HG03469 (cell line): Measurements from ENCODE around the gene DCBLD1.
"Not testable (repeated sequence)": the region's sequence is repeated elsewhere in the genome, so short reads cannot be mapped to it uniquely, and the experiment has no call there.

Experiments used
- ATAC-seq: cut with Tn5 transposase; IDR thresholded peaks from one replicate; pipeline ENCODE4 v1.9.1; 2021; ENCODE audit warnings: mild to moderate bottlenecking, moderate library complexity, moderate number of reproducible peaks; ENCODE audit not compliant: unreplicated experiment

Gene DCBLD1

GRCh38 chr6:117497237-117497636 is 14.8 kb downstream of the DCBLD1 start:
- ATAC-seq, result no peak

GRCh38 chr6:117498159-117498558 is 15.7 kb downstream of the DCBLD1 start:
- peak; percentile 47 for ATAC-seq

GRCh38 chr6:117501722-117502121 is 19.2 kb downstream of the DCBLD1 start:
- ATAC-seq, result no peak

- ATAC-seq, result no peak
Measured at GRCh38 chr6:117502580-117502979, 20.1 kb downstream of the DCBLD1 start.

- no peak for ATAC-seq
Measured at GRCh38 chr6:117503211-117503610, 20.7 kb downstream of the DCBLD1 start.

- ATAC-seq, result no peak
Measured at GRCh38 chr6:117504478-117505144, 22.1 kb downstream of the DCBLD1 start.

- ATAC-seq, result no peak
Measured at GRCh38 chr6:117505311-117505710, 22.8 kb downstream of the DCBLD1 start.

GRCh38 chr6:117506180-117506835 is 23.8 kb downstream of the DCBLD1 start:
- ATAC-seq, result no peak

GRCh38 chr6:117506907-117507306 is 24.4 kb downstream of the DCBLD1 start:
- no peak for ATAC-seq

- ATAC-seq, result no peak
Measured at GRCh38 chr6:117508450-117508971, 26.0 kb downstream of the DCBLD1 start.

GRCh38 chr6:117509021-117509420 is 26.5 kb downstream of the DCBLD1 start:
- no peak for ATAC-seq

GRCh38 chr6:117512056-117512828 is 29.8 kb downstream of the DCBLD1 start:
- ATAC-seq, result no peak

- ATAC-seq, result no peak
Measured at GRCh38 chr6:117512987-117513573, 30.6 kb downstream of the DCBLD1 start.

- no peak for ATAC-seq
Measured at GRCh38 chr6:117513778-117514365, 31.4 kb downstream of the DCBLD1 start.

- no peak for ATAC-seq
Measured at GRCh38 chr6:117514655-117515054, 32.2 kb downstream of the DCBLD1 start.

- ATAC-seq, result no peak
Measured at GRCh38 chr6:117515326-117515725, 32.9 kb downstream of the DCBLD1 start.

- ATAC-seq, result not testable (repeated sequence)
Measured at GRCh38 chr6:117517995-117518394, 35.5 kb downstream of the DCBLD1 start.

GRCh38 chr6:117518870-117519269 is 36.4 kb downstream of the DCBLD1 start:
- ATAC-seq, result no peak

- ATAC-seq, result no peak
Measured at GRCh38 chr6:117520603-117521395, 38.3 kb downstream of the DCBLD1 start.
